ENCODE data around the gene NCBP3.

NCBP3 gene

GRCh38 chr17:3800362-3801271 is 45.4 kb downstream of the NCBP3 start, which contains the start of gene ITGAE:
Gene ITGAE (minus strand): TSS chr17:3801188. CDS start chr17:3801144, 44 bp downstream.
- Histone ChIP-seq H3K4me2 (ENCODE audit: low read depth, low read length, poor library complexity, severe bottlenecking) (no peak within 1 kb of the TSS), H3K9ac (ENCODE audit: low read depth, low read length, poor library complexity, severe bottlenecking) (peak within 1 kb of the TSS; percentile 25), H3K9me2 (replicated peaks; ENCODE audit: low read depth, low read length) (no peaks in the 10 kb centered on the region), H3K4me3 (ENCODE audit: low read length, poor library complexity, severe bottlenecking) (no peak within 1 kb of the TSS), H3K79me2 (ENCODE audit: insufficient read depth, low read length) (no peaks in the 10 kb centered on the region), H2AFZ (ENCODE audit: low read length) (no peak within 1 kb of the TSS), H3K4me1 (ENCODE audit: insufficient read depth, low read length, poor library complexity, severe bottlenecking) (peaks cover 48% of the 10 kb centered on the region), H3F3A (ENCODE audit: low read depth) (no peaks in the 10 kb centered on the region), H3K36me3 (ENCODE audit: insufficient read depth, low read length) (no peaks in the 10 kb centered on the region), H4K20me1 (ENCODE audit: insufficient read depth, low read length, poor library complexity, severe bottlenecking) (no peaks in the 10 kb centered on the region), H3K27me3 (ENCODE audit: insufficient read depth, low read length, poor library complexity, severe bottlenecking) (no peaks in the 10 kb centered on the region), H3K9me3 (ENCODE audit: insufficient read depth, low read depth, low read length) (no peaks in the 10 kb centered on the region)
- TF ChIP-seq CTCF (conservative IDR thresholded peaks at IDR 0.05; ENCODE audit: low read length) (no peak), EZH2phosphoT487 (IDR thresholded peaks at IDR 0.05; ENCODE audit: borderline replicate concordance) (no peak)

- Histone ChIP-seq H4K20me1 (ENCODE audit: insufficient read depth, low read length, poor library complexity, severe bottlenecking) (no peaks in the 10 kb centered on the region), H3K4me1 (ENCODE audit: insufficient read depth, low read length, poor library complexity, severe bottlenecking) (peaks cover 55% of the 10 kb centered on the region), H2AFZ (ENCODE audit: low read length) (no peak overlapping the region), H3K27me3 (ENCODE audit: insufficient read depth, low read length, poor library complexity, severe bottlenecking) (no peaks in the 10 kb centered on the region), H3K9ac (ENCODE audit: low read depth, low read length, poor library complexity, severe bottlenecking) (no peak overlapping the region), H3K4me2 (ENCODE audit: low read depth, low read length, poor library complexity, severe bottlenecking) (no peak overlapping the region), H3F3A (ENCODE audit: low read depth) (no peaks in the 10 kb centered on the region), H3K4me3 (ENCODE audit: low read length, poor library complexity, severe bottlenecking) (no peak overlapping the region), H3K9me2 (replicated peaks; ENCODE audit: low read depth, low read length) (no peaks in the 10 kb centered on the region), H3K9me3 (ENCODE audit: insufficient read depth, low read depth, low read length) (no peaks in the 10 kb centered on the region), H3K79me2 (ENCODE audit: insufficient read depth, low read length) (no peaks in the 10 kb centered on the region), H3K36me3 (ENCODE audit: insufficient read depth, low read length) (no peaks in the 10 kb centered on the region)
- TF ChIP-seq EZH2phosphoT487 (IDR thresholded peaks at IDR 0.05; ENCODE audit: borderline replicate concordance) (no peak), CTCF (conservative IDR thresholded peaks at IDR 0.05; ENCODE audit: low read length) (peak; percentile 53)
These were observed 46.7 kb downstream of the NCBP3 start for GRCh38 chr17:3799181-3799945.

GRCh38 chr17:3798273-3799180 is 47.5 kb downstream of the NCBP3 start:
- no peaks in the 10 kb centered on the region for H3F3A ChIP-seq (ENCODE audit: low read depth)
- TF ChIP-seq CTCF (conservative IDR thresholded peaks at IDR 0.05; ENCODE audit: low read length) (no peak), EZH2phosphoT487 (IDR thresholded peaks at IDR 0.05; ENCODE audit: borderline replicate concordance) (no peak)
- no peak overlapping the region for H3K4me2 ChIP-seq (ENCODE audit: low read depth, low read length, poor library complexity, severe bottlenecking)
- no peak overlapping the region for H3K4me3 ChIP-seq (ENCODE audit: low read length, poor library complexity, severe bottlenecking)
- no peaks in the 10 kb centered on the region for H3K36me3 ChIP-seq (ENCODE audit: insufficient read depth, low read length)
- no peaks in the 10 kb centered on the region for H4K20me1 ChIP-seq (ENCODE audit: insufficient read depth, low read length, poor library complexity, severe bottlenecking)
- no peaks in the 10 kb centered on the region for H3K79me2 ChIP-seq (ENCODE audit: insufficient read depth, low read length)
- no peaks in the 10 kb centered on the region for H3K9me2 ChIP-seq (replicated peaks; ENCODE audit: low read depth, low read length)
- H3K9ac ChIP-seq (ENCODE audit: low read depth, low read length, poor library complexity, severe bottlenecking): peak overlapping the region; percentile 37
- H3K9me3 ChIP-seq (ENCODE audit: insufficient read depth, low read depth, low read length): no peaks in the 10 kb centered on the region
- peaks cover 51% of the 10 kb centered on the region for H3K4me1 ChIP-seq (ENCODE audit: insufficient read depth, low read length, poor library complexity, severe bottlenecking)
- no peaks in the 10 kb centered on the region for H3K27me3 ChIP-seq (ENCODE audit: insufficient read depth, low read length, poor library complexity, severe bottlenecking)
- no peak overlapping the region for H2AFZ ChIP-seq (ENCODE audit: low read length)
